GM12891 (cell line): ENCODE results near the gene SCYL3.

Source experiments
- DNase-seq: peaks from one replicate; pipeline ENCODE4 v3.0.0; 2011; ENCODE audit warnings: low spot score; ENCODE audit not compliant: insufficient read length
- FAIRE-seq: peaks from 2 replicates; lab custom pipeline; 2011; peaks lifted over from hg19 to GRCh38; lab: Jason Lieb, UNC
- PAX5 ChIP-seq: IDR thresholded peaks from 2 replicates; pipeline ENCODE4 v1.6.1; 2011; ENCODE audit warnings: low read length, moderate library complexity, mild to moderate bottlenecking; ENCODE audit not compliant: insufficient read depth, severe bottlenecking
- POLR2A ChIP-seq: IDR thresholded peaks from 2 replicates; pipeline ENCODE4 v1.6.1; 2011; ENCODE audit warnings: low read depth, low read length, control low read depth
- POLR2AphosphoS5 ChIP-seq: IDR thresholded peaks from 2 replicates; pipeline ENCODE4 v1.6.1; 2011; ENCODE audit warnings: low read depth, low read length, control low read depth
- POU2F2 ChIP-seq: IDR thresholded peaks from 2 replicates; pipeline ENCODE4 v1.6.1; 2011; ENCODE audit warnings: low read depth, mild to moderate bottlenecking, control low read depth, low read length, moderate library complexity
- SPI1 ChIP-seq: IDR thresholded peaks from 2 replicates; pipeline ENCODE4 v1.6.1; 2011; ENCODE audit warnings: low read depth, low read length, control low read depth
- TAF1 ChIP-seq: IDR thresholded peaks from 2 replicates; pipeline ENCODE4 v1.6.1; 2011; ENCODE audit warnings: low read depth, low read length, control low read depth

The SCYL3 gene

DNA sequence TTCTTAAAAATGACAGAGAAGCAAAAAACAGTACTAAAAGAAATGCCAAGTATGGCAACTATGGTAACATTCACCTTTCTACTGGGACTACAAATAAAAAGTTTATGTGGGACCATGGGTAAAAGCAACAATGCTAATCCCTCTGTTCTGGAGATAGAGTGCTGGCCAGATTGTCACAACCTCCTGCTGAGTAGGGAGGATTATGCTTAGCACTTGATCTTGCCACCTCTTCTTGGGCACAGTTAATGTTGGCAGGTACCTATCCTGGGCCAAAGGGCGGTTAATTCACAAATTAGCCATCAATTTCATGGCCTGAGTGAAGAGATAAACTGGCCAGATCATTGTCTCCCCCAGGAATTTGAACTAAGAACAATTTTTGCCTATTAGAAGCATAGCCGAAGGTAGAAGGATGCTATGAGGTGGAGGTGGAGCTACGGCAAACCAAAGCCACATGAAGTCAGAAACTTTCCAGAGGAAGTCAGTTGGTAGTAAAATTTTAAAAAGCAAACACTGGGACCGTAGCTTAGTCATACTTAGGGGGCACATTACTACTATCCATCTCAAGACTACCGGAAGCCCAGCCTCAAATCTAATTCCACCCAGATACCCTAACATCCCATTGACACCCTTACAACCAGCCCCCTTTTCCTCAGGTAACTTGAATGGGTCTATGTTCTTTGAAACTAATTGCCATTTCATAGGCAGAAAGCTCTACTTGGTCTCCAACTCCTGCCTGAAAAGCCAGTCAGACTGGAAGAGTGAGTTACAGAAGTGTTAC, 2.7 kb downstream of the SCYL3 start:
- FAIRE-seq: peak; percentile 67
- DNase-seq: no peak
- TF ChIP-seq POLR2A (no peak), TAF1 (no peak), PAX5 (no peak), POLR2AphosphoS5 (peak; percentile 41; the same call in 1 of the 2 replicates), POU2F2 (no peak), SPI1 (peak; percentile 63)

DNA sequence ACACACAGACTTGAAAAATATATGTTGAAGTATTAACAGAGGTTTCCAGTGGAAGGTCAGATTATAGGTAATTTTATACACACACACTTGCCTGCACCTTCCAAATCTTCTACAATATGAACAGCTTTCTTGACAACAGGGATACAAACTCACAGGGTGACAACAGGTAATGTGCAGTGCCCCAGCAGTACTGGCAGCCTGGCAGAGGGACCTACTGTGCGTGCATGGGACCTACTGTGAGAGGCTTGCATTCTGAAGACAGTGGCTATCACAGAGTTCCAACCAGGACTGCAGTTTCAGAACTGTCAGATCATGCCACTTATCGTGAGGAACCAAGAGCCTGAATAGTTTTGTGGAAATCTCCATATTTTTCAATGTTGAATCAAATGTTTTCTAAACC, 3.8 kb downstream of the SCYL3 start:
- no peak for FAIRE-seq
- no peak for TF ChIP-seq POLR2AphosphoS5
- no peak for TF ChIP-seq TAF1
- no peak for TF ChIP-seq SPI1
- no peak for TF ChIP-seq PAX5
- TF ChIP-seq POLR2A: no peak
- TF ChIP-seq POU2F2: no peak
- DNase-seq: no peak

DNA sequence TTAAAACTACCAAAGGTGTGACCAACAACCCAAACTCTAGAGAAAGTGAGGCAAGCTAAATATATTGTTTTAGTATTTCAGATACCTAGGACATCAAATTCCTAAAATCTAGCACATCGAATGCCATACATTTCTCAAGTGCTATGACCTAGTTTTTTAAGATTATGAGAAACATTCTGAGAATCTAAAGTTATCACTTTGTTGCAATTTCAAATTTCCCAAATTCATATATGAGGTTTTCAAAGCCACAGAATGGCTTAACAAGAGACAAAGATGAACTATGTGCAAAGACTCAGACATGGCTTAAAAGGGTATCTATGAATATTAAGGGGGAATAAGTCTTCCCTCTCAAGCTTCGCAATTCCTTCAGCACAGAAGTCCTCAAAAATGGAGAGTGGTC, 6.8 kb downstream of the SCYL3 start:
- FAIRE-seq (no peak), DNase-seq (no peak)
- no peak for TF ChIP-seq POLR2AphosphoS5
- no peak for TF ChIP-seq SPI1
- no peak for TF ChIP-seq TAF1
- TF ChIP-seq POLR2A: no peak
- no peak for TF ChIP-seq POU2F2
- no peak for TF ChIP-seq PAX5

- FAIRE-seq (no peak), DNase-seq (no peak)
- TF ChIP-seq POLR2AphosphoS5: no peak
- no peak for TF ChIP-seq POLR2A
- no peak for TF ChIP-seq PAX5
- no peak for TF ChIP-seq TAF1
- no peak for TF ChIP-seq POU2F2
- no peak for TF ChIP-seq SPI1
Observed at GRCh38 chr1:169886422-169886821, 7.3 kb downstream of the SCYL3 start.

- DNase-seq: no peak
- TF ChIP-seq POLR2A (no peak), TAF1 (no peak), PAX5 (no peak), POU2F2 (no peak), POLR2AphosphoS5 (no peak), SPI1 (no peak)
- no peak for FAIRE-seq
Observed at GRCh38 chr1:169885207-169885606, 8.5 kb downstream of the SCYL3 start.

- DNase-seq (no peak), FAIRE-seq (no peak)
- TF ChIP-seq POLR2AphosphoS5 (no peak), PAX5 (no peak), POLR2A (no peak), SPI1 (no peak), TAF1 (no peak), POU2F2 (no peak)
Observed at GRCh38 chr1:169884634-169885033, 9.1 kb downstream of the SCYL3 start.

DNA sequence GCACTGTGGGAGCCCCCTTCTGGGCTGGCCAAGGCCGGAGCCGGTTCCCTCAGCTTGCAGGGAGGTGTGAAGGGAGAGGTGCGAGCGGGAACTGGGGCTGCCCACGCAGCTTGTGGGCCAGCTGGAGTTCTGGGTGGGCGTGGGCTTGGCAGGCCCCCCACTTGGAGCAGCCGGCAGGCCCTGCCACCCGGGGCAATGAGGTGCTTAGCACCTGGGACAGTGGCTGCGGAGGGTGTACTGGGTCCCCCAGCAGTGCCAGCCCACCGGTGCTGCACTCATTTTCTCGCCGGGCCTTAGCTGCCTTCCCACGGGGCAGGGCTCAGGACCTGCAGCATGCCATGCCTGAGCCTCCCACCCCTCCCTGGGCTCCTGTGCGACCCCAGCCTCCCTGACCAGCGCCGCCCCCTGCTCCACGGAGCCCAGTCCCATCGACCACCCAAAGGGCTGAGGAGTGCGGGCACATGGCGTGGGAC, 11.6 kb downstream of the SCYL3 start:
- DNase-seq (no peak), FAIRE-seq (no peak)
- TF ChIP-seq POU2F2 (no peak), POLR2A (no peak)

DNA sequence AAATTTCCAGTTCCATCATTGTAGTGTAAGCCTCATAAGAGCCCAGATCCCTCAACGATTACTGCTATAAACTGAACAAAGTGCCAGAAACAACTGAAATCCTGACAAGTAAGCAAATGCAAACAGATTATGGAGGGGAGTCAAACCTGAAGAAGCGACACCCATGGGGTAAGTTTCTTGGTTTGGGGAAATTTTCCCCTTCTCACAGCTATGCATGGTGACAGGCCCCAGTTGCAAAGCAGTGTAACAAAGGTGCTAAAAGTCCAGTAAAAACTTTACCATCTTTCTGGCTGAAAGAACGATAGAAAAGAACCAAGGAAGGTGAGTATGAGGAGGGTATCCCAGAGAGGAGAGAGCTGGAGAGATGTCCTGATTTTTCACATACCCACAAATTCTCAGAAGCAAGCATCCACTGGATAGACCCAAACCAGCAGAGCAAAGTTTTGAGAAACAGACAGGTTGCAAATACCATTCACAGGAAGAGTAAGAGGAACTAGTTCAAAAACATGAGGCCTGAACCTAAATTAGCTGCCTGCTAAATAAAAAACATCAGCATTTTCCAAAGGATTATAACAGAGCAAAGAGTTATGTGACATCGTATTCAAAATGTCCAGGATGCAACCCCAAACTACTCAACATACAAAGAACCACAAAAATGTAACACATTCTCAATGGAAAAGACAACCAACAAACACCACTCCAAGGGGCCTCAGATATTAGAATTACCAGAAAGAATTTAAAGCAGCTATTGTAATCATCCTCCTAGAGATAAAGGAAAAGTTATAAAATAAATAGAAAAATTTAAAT, 14.5 kb downstream of the SCYL3 start:
- peak; percentile 31 for FAIRE-seq
- DNase-seq: no peak
- TF ChIP-seq POLR2AphosphoS5 (no peak), SPI1 (no peak), POLR2A (no peak), TAF1 (no peak), PAX5 (no peak), POU2F2 (no peak)

DNA sequence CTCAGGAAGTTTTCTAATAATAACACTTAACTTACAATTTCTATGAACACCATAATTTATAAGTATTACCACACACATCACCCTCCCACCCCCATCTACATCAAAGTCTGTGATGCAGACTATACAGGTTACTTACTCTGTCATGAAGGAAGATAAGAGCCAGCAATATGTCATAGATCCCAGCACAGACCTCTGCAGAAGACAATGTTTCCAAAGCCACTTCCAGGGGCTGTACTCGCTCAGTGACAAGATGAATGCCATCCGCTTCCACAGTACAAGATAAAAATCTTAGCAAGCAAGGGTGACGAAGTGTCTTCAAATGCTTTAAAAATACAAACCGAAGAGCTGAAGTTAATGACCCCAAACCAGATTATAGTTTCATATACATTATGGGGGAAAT, 15.2 kb downstream of the SCYL3 start:
- TF ChIP-seq POU2F2 (no peak), PAX5 (no peak), POLR2AphosphoS5 (no peak), SPI1 (no peak), POLR2A (no peak), TAF1 (no peak)
- FAIRE-seq (no peak), DNase-seq (no peak)

DNA sequence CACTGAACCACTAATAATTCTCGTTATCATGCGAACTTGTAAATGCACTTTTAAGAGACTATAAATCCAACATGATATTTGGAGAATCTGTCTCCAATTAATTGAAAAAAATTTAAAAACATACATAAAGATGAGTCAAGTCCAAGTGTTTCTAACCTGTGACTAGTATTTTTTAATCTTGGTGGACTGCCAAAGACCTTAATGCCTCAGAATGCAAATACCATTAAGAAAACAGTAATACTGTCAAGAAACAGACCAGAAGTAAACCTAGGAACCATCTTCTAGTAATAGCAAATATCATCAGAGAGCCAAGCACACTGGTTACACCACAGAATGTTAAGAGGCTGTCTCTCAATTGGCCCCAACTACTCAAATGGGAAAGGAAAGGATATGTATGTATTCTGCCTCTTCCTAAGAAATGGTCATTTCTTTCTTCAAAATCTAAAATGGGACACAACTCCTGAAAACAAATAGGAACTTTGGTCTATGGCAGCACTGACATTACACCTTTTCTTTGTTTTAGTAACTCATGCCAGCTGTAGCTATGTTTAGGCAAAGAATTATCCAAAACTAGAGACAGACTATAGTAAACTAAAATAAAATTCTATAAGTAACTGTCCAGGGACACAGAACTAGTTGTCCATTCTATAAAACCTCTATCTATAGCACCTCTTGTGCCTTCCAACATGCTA, 15.8 kb downstream of the SCYL3 start:
- TF ChIP-seq PAX5: no peak
- TF ChIP-seq POLR2A: no peak
- TF ChIP-seq SPI1: no peak
- TF ChIP-seq POLR2AphosphoS5: no peak
- TF ChIP-seq TAF1: no peak
- no peak for TF ChIP-seq POU2F2
- DNase-seq (no peak), FAIRE-seq (no peak)

DNA sequence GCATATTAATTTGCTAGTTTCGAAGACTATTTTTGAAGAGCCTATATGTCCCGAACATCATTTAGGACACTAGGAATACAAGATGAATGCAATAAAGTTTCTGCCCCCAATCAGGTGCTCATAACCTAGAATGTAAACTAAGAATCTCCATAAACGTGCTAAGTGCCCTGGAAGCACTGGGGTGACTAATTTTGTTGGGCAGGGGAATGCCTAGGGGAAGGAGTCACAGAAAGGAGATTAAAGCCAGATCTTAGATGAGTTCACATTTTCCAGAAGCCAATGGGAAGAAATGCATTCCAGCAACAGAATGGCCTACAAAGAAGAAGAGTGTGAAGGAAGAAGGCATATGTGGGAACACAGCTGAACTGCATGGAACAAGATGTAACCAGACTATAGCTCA, 19.5 kb downstream of the SCYL3 start:
- no peak for TF ChIP-seq POLR2A
- no peak for TF ChIP-seq PAX5
- no peak for TF ChIP-seq POU2F2
- no peak for TF ChIP-seq SPI1
- no peak for TF ChIP-seq POLR2AphosphoS5
- TF ChIP-seq TAF1: no peak
- FAIRE-seq (no peak), DNase-seq (no peak)
